H1 (cell line): ENCODE results near the gene RAD50. TPM values are rescaled to one million over a fixed set of nuclear protein-coding genes. Genes with fewer than 3 reads are reported as not detected.

ENCODE experiments used
- CTCF ChIA-PET: fragments of 300-600 bp; sonication (Branson Sonifier 250); formaldehyde crosslinking; loops from one replicate; lab custom pipeline; 2021; ENCODE audit not compliant: partially characterized antibody; lab: Charles Lee
- POLR2A ChIA-PET: fragments of 300-600 bp; sonication (Branson Sonifier 250); formaldehyde crosslinking; loops from one replicate; lab custom pipeline; 2021; ENCODE audit warnings: inconsistent platforms; ENCODE audit not compliant: partially characterized antibody; lab: Charles Lee
- DNase-seq, 2 experiments: peaks; one replicate each; pipeline versions ENCODE4 v3.0.0 to v3.0.0-alpha.2; 2010 to 2022; ENCODE audit warnings: low spot score in 2 of 2, low read depth in 1 of 2, mixed read lengths in 1 of 2
- FAIRE-seq: peaks from 2 replicates; lab custom pipeline; 2011; peaks lifted over from hg19 to GRCh38; lab: Jason Lieb, UNC
- H2AFZ ChIP-seq: 2 replicates; pipeline ENCODE4 v1.8.1; 2012; ENCODE audit warnings: low read length, inconsistent platforms
- H2AK5ac ChIP-seq: 2 replicates; pipeline ENCODE4 v1.6.1; 2013; ENCODE audit warnings: low read depth, low read length
- H2BK120ac ChIP-seq: replicated peaks from 2 replicates; pipeline ENCODE3; 2013; ENCODE audit warnings: low read depth, low read length, inconsistent platforms
- H2BK12ac ChIP-seq: 2 replicates; pipeline ENCODE4 v1.6.1; 2013; ENCODE audit warnings: low read depth, low read length
- H2BK15ac ChIP-seq: 2 replicates; pipeline ENCODE4 v1.6.1; 2013; ENCODE audit warnings: low read length
- H2BK20ac ChIP-seq: 2 replicates; pipeline ENCODE4 v1.6.1; 2013; ENCODE audit warnings: low read length
- H2BK5ac ChIP-seq: 2 replicates; pipeline ENCODE4 v1.6.1; 2013; ENCODE audit warnings: low read depth, low read length
- H3K14ac ChIP-seq: 2 replicates; pipeline ENCODE4 v1.6.1; 2013; ENCODE audit warnings: inconsistent platforms; ENCODE audit not compliant: insufficient read length
- H3K18ac ChIP-seq: 2 replicates; pipeline ENCODE4 v1.6.1; 2013; ENCODE audit warnings: low read length; ENCODE audit errors: extremely low read depth
- H3K23ac ChIP-seq: 2 replicates; pipeline ENCODE4 v1.6.1; 2013; ENCODE audit warnings: inconsistent platforms; ENCODE audit not compliant: insufficient read length
- H3K23me2 ChIP-seq: 2 replicates; pipeline ENCODE4 v1.6.1; 2013; ENCODE audit warnings: low read depth, low read length
- H3K27ac ChIP-seq: 2 replicates; pipeline ENCODE4 v1.6.1; 2011; ENCODE audit warnings: low read depth, low read length, inconsistent platforms
- H3K27me3 ChIP-seq, 4 experiments: replicated peaks in 1 of 4; 1 replicate in 1 of 4; 2 replicates in 3 of 4; pipeline versions ENCODE4 v1.6.1 to v1.8.1; 2011 to 2013; ENCODE audit warnings: low read length in 3 of 4, mild to moderate bottlenecking in 3 of 4, inconsistent platforms in 2 of 4, mixed read lengths in 2 of 4, moderate library complexity in 1 of 4; ENCODE audit not compliant: control insufficient read depth in 3 of 4, insufficient read depth in 3 of 4; ENCODE audit errors: extremely low read depth in 1 of 4
- H3K36me3 ChIP-seq, 4 experiments: 2 replicates each; pipeline versions ENCODE4 v1.6.1 to v1.8.1; 2011 to 2013; ENCODE audit warnings: mild to moderate bottlenecking in 4 of 4, low read length in 3 of 4, moderate library complexity in 2 of 4, control low read depth in 1 of 4, inconsistent platforms in 1 of 4; ENCODE audit not compliant: insufficient read depth in 4 of 4, control insufficient read depth in 2 of 4
- H3K4ac ChIP-seq: replicated peaks from 2 replicates; pipeline ENCODE3; 2013; ENCODE audit warnings: low read length, low read depth, mixed read lengths, inconsistent platforms; ENCODE audit not compliant: insufficient read length
- H3K4me1 ChIP-seq, 4 experiments: replicated peaks in 1 of 4; 1 replicate in 1 of 4; 2 replicates in 3 of 4; pipeline versions ENCODE4 v1.6.1 to v1.8.1; 2011 to 2013; ENCODE audit warnings: low read length in 3 of 4, inconsistent platforms in 2 of 4, mixed read lengths in 1 of 4; ENCODE audit not compliant: insufficient read depth in 4 of 4, control insufficient read depth in 3 of 4
- H3K4me2 ChIP-seq, 2 experiments: 2 replicates each; pipeline versions ENCODE4 v1.6.1 to v1.8.1; 2011 to 2013; ENCODE audit warnings: low read depth in 2 of 2, low read length in 2 of 2, control low read depth in 1 of 2, inconsistent platforms in 1 of 2, mild to moderate bottlenecking in 1 of 2; ENCODE audit not compliant: insufficient read depth in 1 of 2
- H3K4me3 ChIP-seq, 4 experiments: fragments of 200-600, 300-600 bp in 1 of 4; sonication (generic), shearing (Covaris generic), sonication (Bioruptor Twin) in 1 of 4; 2 replicates each; pipeline versions ENCODE4 v1.5.1 to v1.8.1; 2011 to 2016; ENCODE audit warnings: low read length in 4 of 4, low read depth in 3 of 4, control low read depth in 2 of 4, inconsistent platforms in 2 of 4, mild to moderate bottlenecking in 2 of 4, mixed read lengths in 1 of 4, moderate library complexity in 1 of 4; ENCODE audit not compliant: insufficient read depth in 2 of 4; ENCODE audit errors: extremely low read depth in 1 of 4
- H3K56ac ChIP-seq: replicated peaks from 2 replicates; pipeline ENCODE3; 2013; ENCODE audit warnings: low read depth, mild to moderate bottlenecking, mixed read lengths, low read length, inconsistent platforms; ENCODE audit not compliant: insufficient read length
- H3K79me1 ChIP-seq: 2 replicates; pipeline ENCODE4 v1.6.1; 2013; ENCODE audit warnings: low read depth, low read length, control low read depth
- H3K79me2 ChIP-seq, 2 experiments: 2 replicates each; pipeline versions ENCODE4 v1.6.1 to v1.8.1; 2012 to 2013; ENCODE audit warnings: low read length in 2 of 2, mild to moderate bottlenecking in 2 of 2, inconsistent platforms in 1 of 2; ENCODE audit not compliant: insufficient read depth in 2 of 2, control insufficient read depth in 1 of 2
- H3K9ac ChIP-seq, 4 experiments: replicated peaks in 1 of 4; 1 replicate in 1 of 4; 2 replicates in 3 of 4; pipeline versions ENCODE4 v1.6.1 to v1.8.1; 2011 to 2013; ENCODE audit warnings: low read depth in 3 of 4, low read length in 3 of 4, control low read depth in 2 of 4, mild to moderate bottlenecking in 2 of 4, moderate library complexity in 2 of 4, inconsistent platforms in 1 of 4; ENCODE audit errors: extremely low read depth in 1 of 4
- H3K9me3 ChIP-seq, 2 experiments: 2 replicates each; pipeline versions ENCODE4 v1.6.1 to v1.8.1; 2012 to 2013; ENCODE audit warnings: mild to moderate bottlenecking in 2 of 2, moderate library complexity in 2 of 2, control low read depth in 1 of 2, inconsistent platforms in 1 of 2, low read depth in 1 of 2, low read length in 1 of 2, mixed read lengths in 1 of 2; ENCODE audit not compliant: insufficient read depth in 2 of 2
- H4K20me1 ChIP-seq, 2 experiments: replicated peaks in 1 of 2; 2 replicates each; pipeline versions ENCODE3 to v1.8.1; 2011 to 2013; ENCODE audit warnings: inconsistent platforms in 2 of 2, low read length in 2 of 2, mild to moderate bottlenecking in 1 of 2; ENCODE audit not compliant: insufficient read depth in 2 of 2, control insufficient read depth in 1 of 2
- H4K5ac ChIP-seq: 2 replicates; pipeline ENCODE4 v1.6.1; 2013; ENCODE audit warnings: low read length, low read depth, mixed read lengths, inconsistent platforms; ENCODE audit not compliant: insufficient read length
- H4K8ac ChIP-seq: 2 replicates; pipeline ENCODE4 v1.8.0; 2013; ENCODE audit warnings: mild to moderate bottlenecking, moderate library complexity, low read length, inconsistent platforms; ENCODE audit not compliant: insufficient read depth; ENCODE audit errors: extremely low read depth
- H4K91ac ChIP-seq: replicated peaks from 2 replicates; pipeline ENCODE3; 2013; ENCODE audit warnings: low read length, mixed read lengths, inconsistent platforms; ENCODE audit not compliant: insufficient read length
- KDM1A ChIP-seq: fragments of 200-600, 300-600 bp; sonication (generic); IDR thresholded peaks from 2 replicates; pipeline ENCODE4 v1.7.1; 2016; ENCODE audit warnings: mild to moderate bottlenecking, low read length, borderline replicate concordance
- PHF8 ChIP-seq: fragments of 200-600 bp; sonication (generic); conservative IDR thresholded peaks from 2 replicates; pipeline ENCODE4 v1.7.1; 2012; ENCODE audit warnings: low read depth, mild to moderate bottlenecking, inconsistent platforms, low read length, moderate library complexity
- SP1 ChIP-seq: IDR thresholded peaks from 2 replicates; pipeline ENCODE4 v1.6.1; 2011; ENCODE audit warnings: low read depth, low read length
- WGBS, 2 experiments: shearing (Covaris generic) in 1 of 2; methylation state at CpG; one replicate each; pipeline versions ENCODE4 v1.1.6 to v1.1.7; 2013 to 2015; ENCODE audit warnings: low lambda C conversion rate in 2 of 2, mixed read lengths in 2 of 2, inconsistent platforms in 1 of 2, low coverage in 1 of 2, missing lambda C conversion rate in 1 of 2; ENCODE audit not compliant: insufficient replicate concordance in 2 of 2, insufficient coverage in 1 of 2, insufficient read length in 1 of 2; ENCODE audit errors: extremely low coverage in 1 of 2, missing lambda C conversion rate in 1 of 2; 5-methylcytosine and 5-hydroxymethylcytosine counted together
- polyA plus RNA-seq, 7 experiments: library from polyadenylated mRNA; depleted of rRNA in 3 of 7; stranded (reverse) in 5 of 7; unstranded in 2 of 7; fragments of >200 nt in 5 of 7; fragments of 200-250 nt in 2 of 7; gene quantifications; 1 replicate in 5 of 7; 2 replicates in 1 of 7; 4 replicates in 1 of 7; pipeline versions ENCODE4 v1.2.1 to v1.2.3, GENCODE V29; 2011 to 2013; ENCODE audit warnings: missing spikeins in 2 of 7, mixed read lengths in 2 of 7
- total RNA-seq: library from RNA; stranded (reverse); fragmentation: NEBNext Ultra II Directional; extraction: Animal tissue kit (Norgen Biotek cat#: 25700); gene quantifications from 2 replicates; pipeline ENCODE4 v1.2.1, GENCODE V29; 2021

RAD50 gene
- total and polyA plus RNA-seq, 2 of the 8 experiments (the other 6 are each of a cell fraction or from before 2014, with no cell fraction given): 10.1 to 39.4 TPM

- POLR2A ChIA-PET: no interaction called here
Measured at GRCh38 chr5:132592521-132592920, 35.7 kb downstream of the RAD50 start.

More at GRCh38 chr5:132592521-132592920, 35.7 kb downstream of the RAD50 start:
- no peak overlapping the region for H3K4me2 ChIP-seq
- no peak overlapping the region for H2BK15ac ChIP-seq
- H4K91ac ChIP-seq: no peak overlapping the region
- H3K36me3 ChIP-seq: peaks cover 0 to 55% (median 17%) of the 10 kb centered on the region in 4 experiments; a peak in 5 of 8 replicates
- H3K4ac ChIP-seq: no peak overlapping the region
- H2BK12ac ChIP-seq: no peak overlapping the region
- no peak overlapping the region for H3K18ac ChIP-seq
- H3K27ac ChIP-seq: no peak overlapping the region
- H4K20me1 ChIP-seq: no peaks in the 10 kb centered on the region
- no peak overlapping the region for H2AFZ ChIP-seq
- TF ChIP-seq SP1: no peak
- no peak for TF ChIP-seq PHF8
- TF ChIP-seq KDM1A: no peak
- no peak overlapping the region for H3K9ac ChIP-seq
- H4K8ac ChIP-seq: no peak overlapping the region
- H2BK20ac ChIP-seq: no peak overlapping the region
- H3K4me3 ChIP-seq: no peak overlapping the region
- no peak overlapping the region for H2BK120ac ChIP-seq
- H3K23ac ChIP-seq: no peak overlapping the region
- no peaks in the 10 kb centered on the region for H3K27me3 ChIP-seq
- 86% methylated on average over 2 of the region's 2 CpGs; no CpG with 5 or more reads in 1 of the 2 experiments for WGBS, 2 experiments
- CTCF ChIA-PET: no interaction called here
- no peak overlapping the region for H2AK5ac ChIP-seq
- no peaks in the 10 kb centered on the region for H3K23me2 ChIP-seq
- H3K79me1 ChIP-seq: no peaks in the 10 kb centered on the region
- no peaks in the 10 kb centered on the region for H3K9me3 ChIP-seq
- H3K14ac ChIP-seq: no peak overlapping the region
- H2BK5ac ChIP-seq: no peak overlapping the region
- no peak overlapping the region for H3K56ac ChIP-seq
- H3K79me2 ChIP-seq: no peaks in the 10 kb centered on the region
- DNase-seq: no peak
- no peak overlapping the region for H4K5ac ChIP-seq
- no peaks in the 10 kb centered on the region for H3K4me1 ChIP-seq
- FAIRE-seq: no peak
